GM18511 (cell line): Measurements from ENCODE around the gene KIF5B.
"Not testable (repeated sequence)": the region's sequence is repeated elsewhere in the genome, so short reads cannot be mapped to it uniquely, and the experiment has no call there.

Experiments
- ATAC-seq: cut with Tn5 transposase; IDR thresholded peaks from one replicate; pipeline ENCODE4 v1.9.1; 2021; ENCODE audit warnings: mild to moderate bottlenecking, moderate library complexity; ENCODE audit not compliant: unreplicated experiment

Gene KIF5B

DNA sequence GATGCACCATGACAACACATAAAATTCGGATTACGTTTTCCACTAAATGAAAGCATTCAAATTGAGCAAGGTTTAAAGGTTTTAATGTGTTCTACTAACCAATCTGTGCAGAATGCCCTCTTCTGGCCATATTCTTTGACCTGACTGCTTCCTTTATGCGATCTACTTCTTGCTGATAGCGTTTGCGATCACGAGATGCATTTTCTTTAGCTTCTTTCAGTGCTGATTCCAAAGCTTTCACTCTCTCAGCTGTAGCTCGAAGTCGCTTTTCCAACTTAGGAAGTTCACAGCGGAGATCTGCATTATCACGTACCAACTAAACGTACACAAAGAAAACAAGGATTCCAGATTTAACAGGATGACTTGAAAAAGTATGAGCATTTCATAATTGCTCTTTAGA lies 39.2 kb downstream of the KIF5B start:
- no peak for ATAC-seq

DNA sequence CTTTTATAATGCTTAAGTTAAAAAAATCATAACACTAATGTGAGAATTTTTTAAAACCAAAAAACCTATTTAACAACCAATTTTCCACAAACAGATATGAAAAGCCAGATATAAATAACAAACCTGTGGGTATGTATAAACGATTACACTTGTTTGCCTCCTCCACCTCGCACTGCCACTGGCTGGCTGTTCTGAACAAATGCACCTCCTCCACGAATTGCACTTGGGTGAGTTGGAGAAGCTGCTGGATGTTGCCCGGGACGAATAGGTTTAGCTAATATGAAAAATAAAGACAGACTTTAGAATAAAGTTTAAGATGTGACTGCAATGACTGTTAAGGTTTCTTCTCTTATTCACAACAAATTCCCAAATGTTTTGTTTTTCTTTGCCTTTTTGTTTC lies 40.8 kb downstream of the KIF5B start:
- ATAC-seq: no peak

DNA sequence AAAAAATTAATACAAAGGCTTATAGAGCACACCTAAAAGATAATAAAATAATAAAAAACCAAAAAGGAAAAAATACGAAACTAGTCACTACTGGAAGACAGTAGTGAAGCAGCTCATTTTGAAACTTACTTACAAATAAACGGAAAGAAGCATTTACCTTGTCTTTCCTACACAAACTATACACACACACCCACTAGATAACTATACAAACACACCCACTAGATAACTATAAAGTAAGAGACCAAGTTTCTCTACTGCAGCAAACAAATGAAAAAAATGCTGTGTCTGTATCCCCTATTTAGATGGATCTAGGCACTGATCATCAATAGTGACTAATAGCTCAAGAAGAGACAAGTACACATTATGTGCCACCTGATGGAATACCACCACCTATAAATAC lies 49.2 kb downstream of the KIF5B start:
- ATAC-seq: no peak

DNA sequence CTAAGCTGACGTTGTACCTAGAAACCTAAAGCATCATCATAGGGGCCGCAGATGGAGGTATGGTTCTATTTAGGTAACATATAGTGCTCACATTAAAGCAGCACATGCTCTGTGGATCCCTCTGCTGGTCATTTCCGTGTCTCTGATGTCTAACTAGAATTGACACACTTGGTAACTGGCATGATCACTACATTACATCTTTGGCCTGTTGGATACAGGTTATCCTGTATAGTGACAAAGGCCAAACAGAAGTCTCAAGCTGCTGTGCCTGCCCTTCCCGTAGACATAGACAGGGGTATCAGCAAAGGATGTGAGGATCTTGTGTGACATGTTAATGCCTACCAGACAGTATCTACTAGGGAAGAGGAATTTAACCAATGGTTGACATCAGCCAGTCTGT lies 51.2 kb downstream of the KIF5B start:
- peak; percentile 64 for ATAC-seq

DNA sequence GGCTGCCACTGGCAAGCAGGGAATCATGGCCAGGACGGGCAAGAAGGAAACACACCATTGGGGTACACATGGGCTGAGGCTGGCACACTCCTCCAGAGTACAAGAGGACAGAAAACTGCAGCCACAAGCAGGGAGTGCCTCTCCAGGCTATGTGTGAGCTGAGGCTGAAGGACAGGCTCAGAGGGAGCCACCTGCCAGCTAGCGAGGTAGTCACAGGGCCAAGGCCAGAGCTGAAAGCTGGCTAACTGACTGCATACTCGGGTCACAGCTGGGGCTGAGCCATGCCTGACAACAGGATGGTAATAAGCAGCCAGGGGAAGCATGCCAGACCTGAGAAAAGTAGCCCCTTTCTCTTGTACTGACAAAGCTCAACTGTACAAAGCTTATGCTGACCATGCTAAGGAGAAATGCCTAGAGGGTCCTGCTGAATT lies 52.0 kb downstream of the KIF5B start:
- ATAC-seq: no peak

DNA sequence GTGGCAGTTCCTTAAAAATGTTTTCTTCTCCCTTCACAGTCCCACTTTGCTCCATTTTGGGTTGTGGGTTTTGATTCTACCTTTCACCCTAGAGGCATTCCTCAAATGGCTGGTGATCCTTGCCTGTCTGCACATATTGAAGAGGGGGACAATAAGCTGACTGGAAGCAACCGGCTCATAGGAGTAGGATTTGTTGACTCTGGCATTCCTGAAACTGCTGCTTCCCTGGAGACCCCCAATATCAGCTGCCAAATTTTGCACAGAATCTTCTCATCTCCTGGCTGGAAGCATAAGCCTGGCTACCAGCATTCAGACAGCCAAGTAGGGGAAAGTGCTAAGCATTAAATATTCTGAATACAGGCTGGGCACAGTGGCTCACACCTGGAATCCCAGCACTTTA lies 53.7 kb downstream of the KIF5B start:
- no peak for ATAC-seq

DNA sequence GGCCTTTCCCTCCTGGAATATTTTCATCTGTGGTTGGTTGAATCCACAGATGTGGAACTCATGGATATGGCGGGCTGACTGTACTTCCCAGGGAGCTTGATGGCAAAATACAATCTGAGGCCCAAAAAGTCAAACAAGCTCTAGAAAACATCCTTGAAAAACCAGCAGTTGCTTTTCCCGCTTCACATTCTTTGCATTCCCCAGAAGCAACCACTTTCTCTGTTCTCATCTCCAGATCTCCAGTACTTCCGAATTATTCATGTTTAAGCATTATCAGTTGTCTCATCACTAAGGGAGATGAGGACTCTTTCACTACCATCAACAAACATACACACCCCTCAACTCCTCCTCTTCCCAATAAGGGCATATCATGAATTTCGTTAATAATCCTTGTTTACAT lies 55.3 kb downstream of the KIF5B start:
- ATAC-seq: no peak

DNA sequence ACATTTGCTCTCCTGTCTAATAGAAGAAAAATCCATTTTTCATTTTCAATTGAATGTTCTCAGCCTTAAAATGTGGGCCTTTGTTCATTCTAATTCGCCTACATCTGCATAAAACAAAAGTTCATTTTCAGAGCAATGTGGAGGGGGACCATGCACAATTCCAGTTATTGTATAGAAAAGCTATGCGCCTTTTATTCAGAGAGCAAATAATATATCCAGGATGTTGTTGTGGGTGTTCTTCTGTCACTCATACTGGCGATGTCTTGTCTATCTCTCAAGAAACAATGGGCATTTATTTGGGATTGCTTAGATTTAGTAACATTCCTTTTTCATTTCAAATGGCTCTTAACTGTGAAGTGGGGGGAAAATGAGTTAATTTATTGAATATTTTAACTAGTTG lies 56.4 kb downstream of the KIF5B start:
- no peak for ATAC-seq

DNA sequence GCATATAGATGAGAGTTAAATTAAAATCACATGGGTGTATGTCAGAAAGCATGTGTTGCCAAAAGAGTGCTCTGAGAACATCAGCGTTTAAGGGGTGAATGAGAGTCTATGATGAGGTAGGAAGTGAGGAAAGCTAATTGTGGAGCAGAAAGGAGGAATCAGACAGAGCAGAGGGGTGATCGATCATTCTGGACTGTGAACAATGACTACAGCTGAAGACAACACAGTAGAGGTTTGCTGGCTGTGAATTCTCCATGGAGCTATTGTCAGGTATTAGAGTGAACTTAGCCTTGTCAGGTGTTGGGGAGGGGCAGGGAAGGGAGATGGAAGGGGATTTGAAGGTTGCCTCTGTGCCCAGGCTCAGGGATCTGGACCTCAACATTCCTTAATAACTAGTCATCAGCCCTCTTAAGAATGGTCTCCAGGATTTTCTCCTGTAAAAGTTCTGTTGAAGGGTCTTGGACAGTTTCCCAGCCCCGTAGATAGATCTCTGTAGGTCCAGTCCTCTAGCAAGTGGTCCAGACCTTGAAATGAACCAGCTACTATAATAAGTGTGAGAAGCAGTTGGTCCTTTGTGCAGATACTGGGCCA lies 57.1 kb downstream of the KIF5B start:
- ATAC-seq: no peak

DNA sequence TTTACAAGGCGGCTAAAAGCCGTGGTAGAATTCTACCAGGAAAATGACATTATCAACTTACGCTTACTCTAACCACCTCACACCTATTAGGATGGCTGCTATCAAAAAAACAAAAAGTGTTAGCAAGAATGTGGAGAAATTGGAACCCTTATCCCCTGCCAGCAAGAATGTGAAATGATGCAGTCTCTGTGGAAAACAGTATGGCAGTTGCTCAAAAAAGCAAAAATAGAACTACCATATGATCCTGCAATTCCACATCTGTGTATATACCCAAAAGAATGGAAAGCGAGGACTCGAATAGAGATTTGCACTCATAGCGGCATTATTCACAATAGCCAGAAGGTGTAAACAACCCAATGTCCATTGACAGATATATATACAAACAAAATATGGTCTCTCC lies 61.3 kb downstream of the KIF5B start:
- ATAC-seq: no peak

DNA sequence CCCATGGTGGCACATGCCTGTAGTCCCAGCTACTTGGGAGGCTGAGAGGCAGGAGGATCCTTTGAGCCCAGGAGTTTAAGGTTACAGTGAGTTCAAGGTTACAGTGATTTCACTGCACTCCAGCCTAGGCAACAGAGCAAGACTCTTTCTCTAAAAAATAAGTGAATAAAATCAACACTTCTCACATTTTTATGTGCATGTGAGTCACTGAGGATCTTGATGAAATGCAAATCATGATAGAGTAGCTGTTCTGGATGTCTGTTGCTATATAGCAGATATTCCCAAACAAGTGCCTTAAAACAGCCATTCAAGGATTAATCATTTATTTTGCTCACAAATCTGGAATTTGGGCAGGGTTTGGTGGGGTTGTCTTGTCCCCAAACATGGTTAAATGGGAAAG lies 65.3 kb downstream of the KIF5B start:
- ATAC-seq: no peak

DNA sequence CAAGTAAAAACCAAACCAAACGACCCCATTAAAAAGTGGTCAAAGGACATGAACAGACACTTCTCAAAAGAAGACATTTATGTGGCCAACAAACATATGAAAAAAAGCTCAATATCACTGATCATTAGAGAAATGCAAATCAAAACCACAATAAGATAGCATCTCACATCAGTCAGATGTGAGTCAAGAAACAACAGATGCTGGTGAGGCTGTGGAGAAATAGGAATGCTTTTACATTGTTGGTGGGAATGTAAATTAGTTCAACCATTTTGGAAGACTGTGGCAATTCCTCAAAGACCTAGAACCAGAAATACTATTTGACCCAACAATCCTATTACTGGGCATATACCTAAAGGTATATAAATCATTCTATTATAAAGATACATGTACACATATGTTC lies 68.4 kb downstream of the KIF5B start:
- not testable (repeated sequence) for ATAC-seq

DNA sequence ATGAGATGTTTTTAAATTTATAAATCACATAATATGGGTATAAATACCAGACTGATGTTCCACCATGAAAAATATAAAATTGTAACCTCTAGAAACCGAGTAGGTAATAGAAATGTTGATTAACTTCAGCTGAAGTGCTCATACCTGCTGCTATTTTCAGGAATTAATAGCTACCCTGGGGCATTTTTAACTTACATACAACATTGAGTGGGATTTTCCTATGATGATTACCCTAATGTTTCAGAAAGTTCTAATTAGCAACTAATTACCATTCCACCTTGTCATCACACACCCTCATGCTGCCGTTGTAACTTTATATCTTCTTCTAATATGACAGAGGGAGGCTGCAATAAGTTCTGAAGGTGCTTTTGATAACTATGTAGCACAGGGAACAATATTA lies 74.1 kb downstream of the KIF5B start:
- ATAC-seq: no peak

DNA sequence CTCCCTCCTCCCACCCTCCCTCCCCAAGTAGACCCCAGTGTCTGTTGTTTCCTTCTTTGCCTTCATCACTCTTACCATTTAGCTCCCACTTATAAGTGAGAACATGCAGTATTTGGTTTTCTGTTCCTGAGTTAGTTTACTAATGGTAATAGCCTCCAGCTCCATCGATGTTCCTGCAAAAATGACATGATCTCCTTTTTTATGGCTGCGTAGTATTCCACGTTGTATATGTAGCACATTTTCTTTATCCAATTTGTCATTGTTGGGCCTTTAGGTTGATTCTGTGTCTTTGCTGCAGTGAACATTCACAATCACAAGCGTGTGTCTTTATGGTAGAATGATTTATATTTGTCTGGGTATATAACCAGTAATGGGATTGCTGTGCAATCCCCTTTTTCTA lies 75.8 kb downstream of the KIF5B start:
- no peak for ATAC-seq

DNA sequence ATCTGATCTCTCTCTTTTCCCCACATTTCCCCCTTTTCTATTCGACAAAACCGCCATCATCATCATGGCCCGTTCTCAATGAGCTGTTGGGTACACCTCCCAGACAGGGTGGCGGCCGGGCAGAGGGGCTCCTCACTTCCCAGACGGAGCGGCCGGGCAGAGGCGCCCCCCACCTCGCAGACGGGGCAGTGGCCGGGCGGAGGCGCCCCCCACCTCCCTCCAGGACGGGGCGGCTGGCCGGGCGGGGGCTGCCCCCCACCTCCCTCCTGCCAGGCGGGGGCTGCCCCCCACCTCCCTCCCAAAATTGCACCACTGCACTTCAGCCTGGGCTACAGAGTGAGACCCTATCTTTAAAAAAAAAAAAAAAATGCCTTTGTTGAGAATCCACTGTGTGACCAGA lies 77.2 kb downstream of the KIF5B start:
- not testable (repeated sequence) for ATAC-seq

DNA sequence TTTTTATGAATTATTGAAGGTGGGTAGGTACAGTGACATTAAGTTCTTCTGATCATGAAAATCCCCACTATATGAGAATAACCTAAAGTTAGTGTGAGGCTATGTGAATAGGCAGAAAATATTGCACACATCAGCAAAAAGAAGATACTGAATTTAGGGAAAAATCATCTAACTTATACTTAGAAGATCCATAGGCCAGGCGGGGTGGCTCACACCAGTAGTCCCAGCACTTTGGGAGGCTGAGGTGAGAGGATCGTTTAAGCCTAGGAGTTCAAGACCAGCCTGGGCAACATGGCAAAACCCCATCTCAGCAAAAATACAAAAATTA lies 78.1 kb downstream of the KIF5B start:
- ATAC-seq: no peak

DNA sequence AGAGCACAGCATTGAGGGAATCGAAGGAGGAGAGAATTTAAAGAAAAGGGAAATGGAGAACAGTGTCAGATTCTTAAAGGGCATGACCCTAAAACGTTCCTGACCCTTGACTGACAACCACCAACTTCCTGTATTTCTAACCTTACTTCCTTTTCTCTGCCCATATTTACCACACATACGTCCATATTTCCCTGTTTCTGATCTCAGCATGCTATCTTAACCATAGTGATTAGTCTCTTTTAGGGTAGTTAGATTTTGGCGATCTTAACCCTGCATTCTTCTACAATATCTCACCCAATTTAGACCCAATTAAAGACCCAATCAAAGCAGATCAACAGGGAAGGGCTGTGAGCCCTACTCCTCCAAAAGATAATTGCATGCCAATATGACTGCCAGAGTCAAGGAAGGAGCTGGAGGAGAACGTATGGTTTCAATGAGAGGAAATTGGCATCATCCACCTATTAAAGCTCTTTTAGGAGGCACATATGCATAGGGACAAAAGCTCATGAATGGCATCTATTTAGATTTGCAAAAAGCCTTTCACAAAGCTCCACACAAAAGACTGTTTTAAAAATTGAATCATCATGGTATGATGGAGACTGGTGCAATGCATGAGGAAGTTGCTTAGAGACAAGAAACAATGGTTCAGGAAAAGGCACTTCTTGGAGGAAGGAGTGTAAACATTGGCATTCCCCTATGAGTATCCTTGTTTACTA lies 78.6 kb downstream of the KIF5B start:
- ATAC-seq: peak; percentile 56

DNA sequence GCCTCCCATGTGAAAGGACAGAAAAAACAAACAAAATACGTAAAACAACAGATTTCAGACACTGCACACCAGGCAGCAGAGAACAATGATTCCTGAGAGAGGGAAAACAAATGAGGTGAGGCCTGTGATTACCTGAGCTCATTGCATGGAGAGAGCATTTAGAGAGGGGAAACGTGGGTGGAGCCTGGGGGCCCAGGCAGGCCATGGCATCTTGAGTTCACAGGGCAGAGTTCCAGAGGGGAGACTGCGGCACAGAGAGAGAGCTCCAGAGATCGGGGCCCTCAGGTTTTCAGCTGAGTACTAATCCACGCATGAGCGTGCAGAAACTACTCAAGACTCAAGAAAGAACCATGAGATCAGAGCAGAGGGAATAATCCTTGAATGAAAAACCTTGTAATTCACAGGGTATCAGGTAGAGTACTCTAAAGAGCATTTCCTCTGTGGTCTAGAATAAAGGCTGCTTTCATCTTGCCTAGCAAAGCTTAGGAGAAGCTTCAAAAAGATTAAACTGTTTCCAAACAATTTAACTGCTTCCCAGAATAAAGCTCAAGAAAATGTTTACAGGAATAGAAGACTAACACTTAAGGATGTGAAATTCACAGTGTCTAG lies 81.0 kb downstream of the KIF5B start:
- no peak for ATAC-seq

DNA sequence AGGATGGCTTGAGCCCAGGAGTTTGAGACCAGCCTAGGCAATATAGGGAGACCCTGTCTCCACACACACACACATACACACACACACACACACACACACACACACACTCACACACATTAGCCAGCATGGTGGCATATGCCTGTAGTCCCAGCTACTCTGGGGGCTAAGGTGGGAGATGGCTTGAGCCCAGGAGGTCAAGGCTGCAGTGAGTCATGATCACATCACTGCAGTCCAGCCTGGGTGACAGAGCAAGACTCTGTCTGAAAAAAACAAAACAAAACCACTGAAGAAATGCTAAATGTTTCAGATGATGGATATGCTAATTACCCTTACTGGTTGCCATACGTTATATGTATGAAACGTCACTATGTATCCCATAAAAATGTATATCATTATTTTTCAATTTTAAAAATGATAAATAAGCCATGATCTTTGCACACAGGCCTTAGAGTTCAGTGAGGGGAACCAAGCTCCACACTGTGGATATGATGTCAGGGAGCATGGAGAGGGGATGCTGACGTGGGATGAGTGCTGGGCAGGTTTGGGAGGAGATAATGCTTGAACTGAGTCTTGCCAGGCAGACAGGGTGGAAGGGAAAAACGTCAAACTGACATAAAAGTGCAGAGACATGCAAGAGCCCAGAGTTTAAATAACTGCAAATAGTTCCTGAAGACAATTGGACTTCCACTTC lies 81.6 kb downstream of the KIF5B start:
- ATAC-seq: no peak

DNA sequence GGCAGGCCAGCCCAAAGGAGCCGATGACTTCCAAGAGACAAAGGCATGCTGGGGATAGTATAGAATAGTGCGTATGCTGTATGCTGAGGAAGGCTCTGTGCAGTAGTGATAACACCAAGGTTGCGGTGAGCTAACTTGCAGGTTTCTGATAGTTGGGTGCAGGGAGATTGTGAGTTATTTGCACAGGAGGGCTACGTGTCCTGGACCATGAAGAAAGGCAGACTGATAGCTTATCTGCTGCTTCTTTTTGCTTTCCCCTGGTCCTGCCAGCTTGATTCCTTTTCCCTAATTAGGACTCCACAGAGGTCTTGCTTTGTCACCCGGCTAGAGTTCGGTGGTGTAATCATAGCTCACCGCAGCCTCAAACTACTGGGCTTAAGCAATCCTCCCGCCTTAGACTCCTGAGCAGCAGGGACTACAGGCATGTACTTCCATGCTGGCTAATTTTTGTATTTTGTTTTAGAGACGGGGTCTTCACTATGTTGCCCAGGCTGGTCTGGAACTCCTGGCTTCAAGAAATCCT lies 83.6 kb downstream of the KIF5B start:
- ATAC-seq: no peak

DNA sequence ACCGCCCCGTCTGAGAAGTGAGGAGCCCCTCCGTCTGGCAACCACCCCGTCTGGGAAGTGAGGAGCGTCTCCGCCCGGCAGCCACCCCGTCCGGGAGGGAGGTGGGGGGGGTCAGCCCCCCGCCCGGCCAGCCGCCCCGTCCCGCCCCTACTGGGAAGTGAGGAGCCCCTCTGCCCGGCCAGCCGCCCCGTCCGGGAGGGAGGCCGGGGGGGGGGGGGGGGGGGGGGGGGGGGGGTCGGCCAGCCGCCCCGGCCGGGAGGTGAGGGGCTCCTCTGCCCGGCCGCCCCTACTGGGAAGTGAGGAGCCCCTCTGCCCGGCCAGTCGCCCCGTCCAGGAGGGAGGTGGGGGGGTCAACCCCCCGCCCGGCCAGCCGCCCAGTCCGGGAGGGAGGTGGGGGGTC lies 86.4 kb downstream of the KIF5B start:
- ATAC-seq: not testable (repeated sequence)

DNA sequence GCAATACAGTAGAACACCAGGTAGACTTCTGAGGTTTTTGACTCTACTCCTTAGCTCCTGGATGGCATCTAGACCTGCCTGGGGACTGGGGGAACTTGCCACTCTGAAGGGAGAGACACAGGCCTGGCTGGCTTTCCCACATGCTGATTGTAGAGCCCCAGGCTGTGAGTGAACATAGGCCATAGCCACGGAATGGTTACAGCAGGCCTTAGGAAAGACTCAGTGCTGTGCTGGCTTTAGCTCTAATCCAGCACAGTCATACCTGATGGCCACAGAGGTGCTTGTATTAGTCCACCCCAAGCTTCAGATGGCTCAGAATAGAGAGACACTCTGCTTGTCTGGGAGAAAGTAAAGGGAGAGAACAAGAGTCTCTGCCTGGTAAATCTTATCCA lies 92.6 kb downstream of the KIF5B start:
- no peak for ATAC-seq
